ENCODE results near the gene IMPG1. TPM values are rescaled to one million over a fixed set of nuclear protein-coding genes. Genes with fewer than 3 reads are reported as not detected.

The IMPG1 gene
- total RNA-seq, result not detected in 2 replicates

GRCh38 chr6:76072562-76072961 is at the start of gene IMPG1:
IMPG1 (minus strand) TSS chr6:76072662; CDS start chr6:76072488, 174 bp downstream.
- intact Hi-C loops (cut with micrococcal nuclease), result no loop called here

GRCh38 chr6:76120302-76120701 is 47.8 kb upstream of the IMPG1 start:
- intact Hi-C loops (cut with micrococcal nuclease), result no loop called here

- intact Hi-C loops (cut with micrococcal nuclease), result no loop called here
Measured at GRCh38 chr6:76073281-76073680, 819 bp upstream of the IMPG1 start.

- intact Hi-C loops (cut with micrococcal nuclease), result no loop called here
Measured at GRCh38 chr6:76057469-76057868, 15.0 kb downstream of the IMPG1 start.

- intact Hi-C loops (cut with micrococcal nuclease), result no loop called here
Measured at GRCh38 chr6:76052314-76052713, 20.1 kb downstream of the IMPG1 start.

GRCh38 chr6:76043690-76044089 is 28.8 kb downstream of the IMPG1 start:
- intact Hi-C loops (cut with micrococcal nuclease), result no loop called here

- intact Hi-C loops (cut with micrococcal nuclease), result no loop called here
Measured at GRCh38 chr6:76035713-76036112, 36.7 kb downstream of the IMPG1 start.

- intact Hi-C loops (cut with micrococcal nuclease), result no loop called here
Measured at GRCh38 chr6:76026101-76026500, 46.4 kb downstream of the IMPG1 start.

GRCh38 chr6:76014626-76015530 is 57.6 kb downstream of the IMPG1 start:
- intact Hi-C loops (cut with micrococcal nuclease), result no loop called here

GRCh38 chr6:76004202-76004601 is 68.3 kb downstream of the IMPG1 start:
- intact Hi-C loops (cut with micrococcal nuclease), result no loop called here

GRCh38 chr6:76003686-76004085 is 68.8 kb downstream of the IMPG1 start:
- intact Hi-C loops (cut with micrococcal nuclease), result no loop called here

GRCh38 chr6:76003113-76003512 is 69.3 kb downstream of the IMPG1 start:
- intact Hi-C loops (cut with micrococcal nuclease), result no loop called here

GRCh38 chr6:76000629-76001028 is 71.8 kb downstream of the IMPG1 start:
- intact Hi-C loops (cut with micrococcal nuclease), result no loop called here

GRCh38 chr6:75997696-75998095 is 74.8 kb downstream of the IMPG1 start:
- intact Hi-C loops (cut with micrococcal nuclease), result no loop called here

- intact Hi-C loops (cut with micrococcal nuclease), result no loop called here
Measured at GRCh38 chr6:75993236-75994162, 79.0 kb downstream of the IMPG1 start.

- intact Hi-C loops (cut with micrococcal nuclease), result no loop called here
Measured at GRCh38 chr6:75991941-75992340, 80.5 kb downstream of the IMPG1 start.

- intact Hi-C loops (cut with micrococcal nuclease), result no loop called here
Measured at GRCh38 chr6:75986935-75987334, 85.5 kb downstream of the IMPG1 start.

GRCh38 chr6:75975904-75976303 is 96.6 kb downstream of the IMPG1 start:
- intact Hi-C loops (cut with micrococcal nuclease), result no loop called here

- intact Hi-C loops (cut with micrococcal nuclease), result no loop called here
Measured at GRCh38 chr6:75970093-75970492, 102.4 kb downstream of the IMPG1 start.

GRCh38 chr6:75968143-75968542 is 104.3 kb downstream of the IMPG1 start:
- intact Hi-C loops (cut with micrococcal nuclease), result no loop called here

GRCh38 chr6:75963569-75963968 is 108.9 kb downstream of the IMPG1 start:
- intact Hi-C loops (cut with micrococcal nuclease), result no loop called here

- intact Hi-C loops (cut with micrococcal nuclease), result no loop called here
Measured at GRCh38 chr6:75952128-75952527, 120.3 kb downstream of the IMPG1 start.

Data from T-helper 1 cell treated with Interleukin-12 subunit alpha and Interleukin-12 subunit beta and Interleukin-4 antibody, amounts not matched to agents 30 ng/mL and 1 ng/mL, for 36 hours (primary cell).